Kidney (tissue), 14 donors: ENCODE data around the gene ENOX1. TPM values are rescaled to one million over a fixed set of nuclear protein-coding genes. Genes with fewer than 3 reads are reported as not detected.

ENCODE experiments used
- DNase-seq, 5 donors: peaks; one replicate each; pipeline ENCODE4 v3.0.0-alpha.2; 2013 to 2020
- FAIRE-seq: peaks from 2 replicates; lab custom pipeline; 2012; peaks lifted over from hg19 to GRCh38; lab: Jason Lieb, UNC
- H3K27ac ChIP-seq, 2 donors: one replicate each; pipeline ENCODE4 v1.7.0; 2013; ENCODE audit warnings: low read depth in 2 of 2, low read length in 2 of 2, inconsistent platforms in 1 of 2
- H3K27me3 ChIP-seq: one replicate; pipeline ENCODE4 v1.7.1; 2013; ENCODE audit warnings: low read length, inconsistent platforms; ENCODE audit not compliant: control insufficient read depth, insufficient read depth
- H3K36me3 ChIP-seq, 3 donors: one replicate each; pipeline versions ENCODE4 v1.7.0 to v1.7.1; 2013; ENCODE audit warnings: low read length in 3 of 3, control low read depth in 1 of 3, inconsistent platforms in 1 of 3; ENCODE audit not compliant: insufficient read depth in 3 of 3, control insufficient read depth in 2 of 3
- H3K4me1 ChIP-seq, 3 donors: one replicate each; pipeline versions ENCODE4 v1.7.0 to v1.7.1; 2013; ENCODE audit warnings: low read length in 3 of 3, inconsistent platforms in 1 of 3, low read depth in 1 of 3; ENCODE audit not compliant: control insufficient read depth in 2 of 3, insufficient read depth in 2 of 3
- H3K4me3 ChIP-seq, 3 donors: one replicate each; pipeline versions ENCODE4 v1.7.0 to v1.8.1; 2013; ENCODE audit warnings: low read length in 3 of 3, control low read depth in 1 of 3, inconsistent platforms in 1 of 3
- H3K9ac ChIP-seq, 3 donors: one replicate each; pipeline versions ENCODE4 v1.7.0 to v1.7.1; 2013; ENCODE audit warnings: low read length in 3 of 3, control low read depth in 1 of 3, inconsistent platforms in 1 of 3
- H3K9me3 ChIP-seq, 3 donors: one replicate each; pipeline versions ENCODE4 v1.7.0 to v1.7.1; 2013; ENCODE audit warnings: low read length in 3 of 3, control low read depth in 1 of 3, inconsistent platforms in 1 of 3; ENCODE audit not compliant: control insufficient read depth in 2 of 3, insufficient read depth in 1 of 3
- CTCF ChIP-seq: IDR thresholded peaks from 3 replicates; pipeline ENCODE4 v1.5.1; 2012; ENCODE audit warnings: mild to moderate bottlenecking, moderate library complexity, borderline replicate concordance; ENCODE audit not compliant: insufficient read depth; ENCODE audit errors: extremely low read depth
- intact Hi-C: fragments of 100-400 bp; cut with DNase I; formaldehyde crosslinking; loops from one replicate; pipeline ENCODE4 v1.11.1; 2022
- polyA plus RNA-seq: library from polyadenylated mRNA; stranded (reverse); fragments of 350-450 nt; fragmentation: Illumina TruSeq; extraction: RNeasy Lipid Tissue Mini Kit (QIAGEN cat#74804); gene quantifications from one replicate; pipeline ENCODE4 v1.2.3, GENCODE V29; 2014; ENCODE audit warnings: low read depth, low replicate concordance; ENCODE audit not compliant: insufficient read depth
- total RNA-seq: library from RNA; stranded (reverse); fragmentation: NEBNext Ultra II Directional; extraction: Animal tissue kit (Norgen Biotek cat#: 25700); gene quantifications from one replicate; pipeline ENCODE4 v1.2.1, GENCODE V29; 2021
- donor health status: control.
- donor health status: control.
- donor health status: control.
- donor health status: control.
- donor health status: control.
- donor health status: DM: yes; HTN: yes; CAD: no.
- donor health status: Normal renal cell carcinoma (clear cell type).

The ENOX1 gene
- total and polyA plus RNA-seq, 2 donors from 2014 or later: 4.9 to 6.8 TPM

- intact Hi-C loops: no loop called here
- Histone ChIP-seq H3K27me3 (no peaks in the 10 kb centered on the region), H3K9ac (no peak overlapping the region), H3K4me3 (no peak overlapping the region), H3K36me3 (no peaks in the 10 kb centered on the region), H3K9me3 (no peaks in the 10 kb centered on the region), H3K4me1 (peaks cover 0 to 3% (median 0%) of the 10 kb centered on the region in 3 donors), H3K27ac (no peak overlapping the region)
- FAIRE-seq: no peak
- no peak for TF ChIP-seq CTCF
- DNase-seq: no peak
Observed at GRCh38 chr13:43333176-43333575, 453.6 kb downstream of the ENOX1 start.

GRCh38 chr13:43331672-43332071 is 455.1 kb downstream of the ENOX1 start:
- Histone ChIP-seq H3K4me1 (peaks cover 0 to 3% (median 0%) of the 10 kb centered on the region in 3 donors), H3K4me3 (no peak overlapping the region), H3K27me3 (no peaks in the 10 kb centered on the region), H3K9ac (no peak overlapping the region), H3K36me3 (no peaks in the 10 kb centered on the region), H3K9me3 (no peaks in the 10 kb centered on the region), H3K27ac (no peak overlapping the region)
- no peak for FAIRE-seq
- intact Hi-C loops: no loop called here
- no peak for TF ChIP-seq CTCF
- DNase-seq: peak in 1 of 5 donors; percentile 52

- H3K4me1 ChIP-seq: peaks cover 0 to 3% (median 0%) of the 10 kb centered on the region in 3 donors
- no peak overlapping the region for H3K27ac ChIP-seq
- H3K4me3 ChIP-seq: no peak overlapping the region
- H3K27me3 ChIP-seq: no peaks in the 10 kb centered on the region
- no peak for DNase-seq
- H3K9ac ChIP-seq: no peak overlapping the region
- no peak for TF ChIP-seq CTCF
- H3K9me3 ChIP-seq: no peaks in the 10 kb centered on the region
- no peak for FAIRE-seq
- H3K36me3 ChIP-seq: no peaks in the 10 kb centered on the region
- intact Hi-C loops: no loop called here
Observed at GRCh38 chr13:43329702-43330101, 457.1 kb downstream of the ENOX1 start.

GRCh38 chr13:43328907-43329306 is 457.9 kb downstream of the ENOX1 start:
- H3K36me3 ChIP-seq: no peaks in the 10 kb centered on the region
- DNase-seq (no peak), FAIRE-seq (no peak)
- H3K9ac ChIP-seq: no peak overlapping the region
- intact Hi-C loops: no loop called here
- no peak overlapping the region for H3K4me3 ChIP-seq
- H3K27me3 ChIP-seq: no peaks in the 10 kb centered on the region
- H3K4me1 ChIP-seq: peaks cover 0 to 3% (median 0%) of the 10 kb centered on the region in 3 donors
- no peak overlapping the region for H3K27ac ChIP-seq
- TF ChIP-seq CTCF: no peak
- H3K9me3 ChIP-seq: no peaks in the 10 kb centered on the region
